ENCODE measurements around the gene FBXW5.

DNA sequence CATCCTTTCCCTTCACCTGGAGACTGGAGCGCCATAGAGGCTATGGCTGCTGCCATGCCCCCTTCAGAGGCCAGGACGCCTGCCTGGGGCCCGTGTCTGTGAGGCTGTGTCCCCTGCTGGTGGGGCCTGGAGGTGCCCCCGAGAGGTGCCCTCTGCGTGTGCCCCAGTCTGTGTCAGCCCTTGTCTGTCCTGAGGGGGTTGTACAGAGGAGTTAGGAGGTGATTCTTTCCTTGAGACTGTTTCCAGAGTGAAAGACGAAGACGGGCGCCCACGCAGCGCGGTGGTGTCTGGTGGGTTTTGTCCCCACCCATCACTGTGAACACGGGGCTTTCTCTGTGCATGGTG is 33.7 kb downstream of the FBXW5 start:
- no peak for TF ChIP-seq POLR2A (IDR thresholded peaks at IDR 0.05)
- TF ChIP-seq, protein P1, sequence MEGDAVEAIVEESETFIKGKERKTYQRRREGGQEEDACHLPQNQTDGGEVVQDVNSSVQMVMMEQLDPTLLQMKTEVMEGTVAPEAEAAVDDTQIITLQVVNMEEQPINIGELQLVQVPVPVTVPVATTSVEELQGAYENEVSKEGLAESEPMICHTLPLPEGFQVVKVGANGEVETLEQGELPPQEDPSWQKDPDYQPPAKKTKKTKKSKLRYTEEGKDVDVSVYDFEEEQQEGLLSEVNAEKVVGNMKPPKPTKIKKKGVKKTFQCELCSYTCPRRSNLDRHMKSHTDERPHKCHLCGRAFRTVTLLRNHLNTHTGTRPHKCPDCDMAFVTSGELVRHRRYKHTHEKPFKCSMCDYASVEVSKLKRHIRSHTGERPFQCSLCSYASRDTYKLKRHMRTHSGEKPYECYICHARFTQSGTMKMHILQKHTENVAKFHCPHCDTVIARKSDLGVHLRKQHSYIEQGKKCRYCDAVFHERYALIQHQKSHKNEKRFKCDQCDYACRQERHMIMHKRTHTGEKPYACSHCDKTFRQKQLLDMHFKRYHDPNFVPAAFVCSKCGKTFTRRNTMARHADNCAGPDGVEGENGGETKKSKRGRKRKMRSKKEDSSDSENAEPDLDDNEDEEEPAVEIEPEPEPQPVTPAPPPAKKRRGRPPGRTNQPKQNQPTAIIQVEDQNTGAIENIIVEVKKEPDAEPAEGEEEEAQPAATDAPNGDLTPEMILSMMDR (IDR thresholded peaks at IDR 0.05): no peak
- no peak for TF ChIP-seq EP300 (IDR thresholded peaks at IDR 0.05; ENCODE audit: low read depth)
- no peak for TF ChIP-seq POLR2AphosphoS5 (IDR thresholded peaks at IDR 0.05)

Measured in transverse colon (tissue), 4 donors.